K562 (cell line): ENCODE measurements around the gene FRMD4A. TPM values are rescaled to one million over a fixed set of nuclear protein-coding genes. Genes with fewer than 3 reads are reported as not detected.

ENCODE experiments used
- ATAC-seq: fragments of 200-7000 bp; cut with Tn5 transposase; 3 replicates; pipeline ENCODE4 v1.9.1; 2020; ENCODE audit warnings: moderate library complexity
- BruUV-seq: library from RNA; stranded (reverse); fragments of 400-500 nt; replicated peaks from 2 replicates; lab custom pipeline; 2021; lab: Mats Ljungman, UMichigan
- CTCF ChIA-PET: fragments of 300-600 bp; formaldehyde crosslinking; extraction: SDS; loops from one replicate; lab custom pipeline; 2021; ENCODE audit warnings: low intra/inter-chr PET ratio; lab: Yijun Ruan, JAX
- POLR2A ChIA-PET: fragments of 300-600, 350-650 bp; sonication (Branson Sonifier 250); formaldehyde crosslinking; extraction: SDS; loops from one replicate; lab custom pipeline; 2021; ENCODE audit warnings: antibody characterized with exemption, inconsistent platforms; lab: Yijun Ruan, JAX
- DNase-seq, 4 experiments: peaks; one replicate each; pipeline versions ENCODE4 v3.0.0 to v3.0.0-alpha.2; 2011 to 2018; ENCODE audit warnings: low spot score in 3 of 4, mixed read lengths in 3 of 4; ENCODE audit errors: extremely low read depth in 1 of 4
- FAIRE-seq: peaks from 2 replicates; lab custom pipeline; 2011; peaks lifted over from hg19 to GRCh38; lab: Jason Lieb, UNC
- H2AFZ ChIP-seq: 2 replicates; pipeline ENCODE4 v1.6.0; 2011; ENCODE audit warnings: low read depth, low read length, control low read depth, inconsistent platforms
- H3K27ac ChIP-seq: fragments of 200-600 bp; 3 replicates; pipeline ENCODE4 v1.8.0; 2011; ENCODE audit warnings: low read depth, mild to moderate bottlenecking, control low read depth, inconsistent platforms, low read length, moderate library complexity, mixed read lengths; ENCODE audit errors: extremely low read depth
- H3K27me3 ChIP-seq, 2 experiments: fragments of 300-600 bp in 1 of 2; 2 replicates in 1 of 2; 3 replicates in 1 of 2; pipeline versions ENCODE4 v1.6.0 to v1.8.0; 2011; ENCODE audit warnings: inconsistent platforms in 2 of 2, low read length in 2 of 2, mild to moderate bottlenecking in 1 of 2, mixed read lengths in 1 of 2, moderate library complexity in 1 of 2; ENCODE audit not compliant: control insufficient read depth in 2 of 2, insufficient read depth in 2 of 2
- H3K36me3 ChIP-seq: fragments of 300-600 bp; 3 replicates; pipeline ENCODE4 v1.8.0; 2011; ENCODE audit warnings: mild to moderate bottlenecking, low read length, inconsistent platforms; ENCODE audit not compliant: control insufficient read depth, insufficient read depth
- H3K4me1 ChIP-seq, 2 experiments: fragments of 200-600 bp in 1 of 2; replicated peaks in 1 of 2; 2 replicates in 1 of 2; 3 replicates in 1 of 2; pipeline versions ENCODE4 v1.5.1 to v1.8.0; 2011; ENCODE audit warnings: inconsistent platforms in 2 of 2, low read length in 2 of 2, mild to moderate bottlenecking in 1 of 2, mixed read lengths in 1 of 2, moderate library complexity in 1 of 2; ENCODE audit not compliant: control insufficient read depth in 2 of 2, insufficient read depth in 2 of 2
- H3K4me2 ChIP-seq: 2 replicates; pipeline ENCODE4 v1.6.1; 2011; ENCODE audit warnings: low read length, control low read depth, inconsistent platforms, mixed read lengths; ENCODE audit not compliant: insufficient read depth
- H3K4me3 ChIP-seq: fragments of 200-600 bp; sonication (generic), shearing (Covaris generic); 2 replicates; pipeline ENCODE4 v1.5.1; 2016; ENCODE audit warnings: control low read depth, inconsistent platforms
- H3K79me2 ChIP-seq: fragments of 200-600 bp; 3 replicates; pipeline ENCODE4 v1.8.0; 2011; ENCODE audit warnings: low read length, inconsistent platforms; ENCODE audit not compliant: control insufficient read depth, insufficient read depth
- H3K9ac ChIP-seq, 2 experiments: 2 replicates each; pipeline versions ENCODE4 v1.6.0 to v1.6.1; 2011; ENCODE audit warnings: low read depth in 2 of 2, low read length in 2 of 2, control low read depth in 1 of 2, inconsistent platforms in 1 of 2, mild to moderate bottlenecking in 1 of 2, mixed read lengths in 1 of 2; ENCODE audit not compliant: insufficient read depth in 1 of 2
- H3K9me1 ChIP-seq: one replicate; pipeline ENCODE4 v1.6.0; 2011; ENCODE audit warnings: inconsistent platforms, mild to moderate bottlenecking, low read length, moderate library complexity; ENCODE audit not compliant: control insufficient read depth, insufficient read depth
- H3K9me3 ChIP-seq: replicated peaks from 2 replicates; pipeline ENCODE4 v1.5.1; 2011; ENCODE audit warnings: low read depth, low read length, inconsistent platforms; ENCODE audit not compliant: control insufficient read depth, insufficient read depth
- H4K20me1 ChIP-seq: replicated peaks from 2 replicates; pipeline ENCODE4 v1.6.1; 2011; ENCODE audit warnings: low read length, inconsistent platforms, mixed read lengths; ENCODE audit not compliant: control insufficient read depth, insufficient read depth
- EP300 ChIP-seq: IDR thresholded peaks from 2 replicates; pipeline ENCODE4 v1.6.1; 2012; ENCODE audit warnings: low read length, improper control_type of control experiment
- EWSR1 ChIP-seq: fragments of 450-650 bp; IDR thresholded peaks from 2 replicates; pipeline ENCODE4 v1.6.1; 2018; ENCODE audit warnings: borderline replicate concordance, mild to moderate bottlenecking, low read depth, moderate library complexity; ENCODE audit not compliant: partially characterized antibody
- FIP1L1 ChIP-seq: fragments of 200-400 bp; formaldehyde crosslinking; IDR thresholded peaks from 2 replicates; pipeline ENCODE4 v1.6.1; 2018; ENCODE audit warnings: mild to moderate bottlenecking, low read depth, low read length; ENCODE audit not compliant: poor library complexity, severe bottlenecking
- MXI1 ChIP-seq: IDR thresholded peaks from 2 replicates; pipeline ENCODE4 v1.6.1; 2011; ENCODE audit warnings: low read depth, mild to moderate bottlenecking, improper control_type of control experiment, low read length
- RNF2 ChIP-seq: sonication (generic); IDR thresholded peaks from 2 replicates; pipeline ENCODE4 v1.6.1; 2016
- SMARCC2 ChIP-seq: fragments of 450-650 bp; IDR thresholded peaks from 2 replicates; pipeline ENCODE4 v1.6.1; 2017; ENCODE audit warnings: antibody characterized with exemption, moderate library complexity, mild to moderate bottlenecking, low read depth
- SRSF7 ChIP-seq: fragments of 200-400 bp; formaldehyde crosslinking; optimal IDR thresholded peaks from 2 replicates; pipeline ENCODE3; 2017; ENCODE audit warnings: mild to moderate bottlenecking, low read depth, low read length
- ZNF263 ChIP-seq: sonication (generic); formaldehyde crosslinking; IDR thresholded peaks from 2 replicates; pipeline ENCODE4 v1.8.0; 2022; ENCODE audit warnings: mild to moderate bottlenecking, missing genetic modification reagents, borderline replicate concordance
- in situ Hi-C: fragments of 300-500 bp; cut with MboI; formaldehyde crosslinking; loops from 4 replicates; pipeline ENCODE4 v1.15.0; 2018; ENCODE audit warnings: inconsistent platforms, mixed read lengths
- intact Hi-C: fragments of 100-400 bp; cut with micrococcal nuclease; formaldehyde crosslinking; loops from 2 replicates; pipeline ENCODE4 v1.14.2; 2022
- polyA plus RNA-seq, 8 experiments: library from polyadenylated mRNA; depleted of rRNA in 4 of 8; stranded (reverse) in 5 of 8; unstranded in 3 of 8; fragments of >200 nt; fragmentation: Nextera tagmentation in 2 of 8; fragmentation: Illumina TruSeq in 1 of 8; extraction: Ambion mirVana in 2 of 8; extraction: Trizol in 1 of 8; gene quantifications; 2 replicates each; pipeline versions ENCODE4 v1.2.1 to v1.2.3, GENCODE V29; 2011 to 2014; ENCODE audit warnings: inconsistent platforms in 1 of 8, missing spikeins in 1 of 8
- total RNA-seq, 7 experiments: library from RNA; depleted of rRNA in 6 of 7; stranded (reverse); fragments of >200 nt in 6 of 7; fragmentation: Illumina TruSeq in 2 of 7; extraction: Trizol in 2 of 7; gene quantifications; 2 replicates each; pipeline versions ENCODE4 v1.2.1 to v1.2.3, GENCODE V29; 2011 to 2021; ENCODE audit warnings: low replicate concordance in 1 of 7
- TF ChIP-seq, protein P1 (sequence below): fragments of 150-350 bp; IDR thresholded peaks from 2 replicates; pipeline ENCODE4 v1.6.1; 2014; ENCODE audit warnings: low read depth, mild to moderate bottlenecking, low read length, borderline replicate concordance

The FRMD4A gene
- total and polyA plus RNA-seq, 9 of the 15 experiments (the other 6 are each of a cell fraction or from before 2014, with no cell fraction given), result 0.80 to 5.2 (median 3.0) TPM

DNA sequence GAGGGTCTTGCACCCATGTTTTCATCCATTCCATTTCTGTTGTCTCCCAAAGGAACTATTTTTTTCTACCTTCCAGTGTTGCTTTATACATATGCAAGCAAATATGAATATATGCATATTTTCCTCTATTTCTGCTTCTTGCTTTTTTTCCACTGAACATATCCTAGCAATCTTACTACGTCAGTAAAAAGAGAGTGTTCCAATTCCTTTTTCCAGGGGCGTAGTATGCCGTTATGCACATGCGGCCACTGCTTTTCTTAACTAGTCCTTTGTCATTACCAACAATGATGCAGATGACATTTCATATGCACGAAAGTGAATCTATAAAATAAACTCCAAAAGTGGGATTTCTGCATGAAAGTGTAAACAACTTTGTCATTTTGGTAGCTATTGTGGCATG, 40.2 kb upstream of the FRMD4A start (continued):
- TF ChIP-seq, protein P1, sequence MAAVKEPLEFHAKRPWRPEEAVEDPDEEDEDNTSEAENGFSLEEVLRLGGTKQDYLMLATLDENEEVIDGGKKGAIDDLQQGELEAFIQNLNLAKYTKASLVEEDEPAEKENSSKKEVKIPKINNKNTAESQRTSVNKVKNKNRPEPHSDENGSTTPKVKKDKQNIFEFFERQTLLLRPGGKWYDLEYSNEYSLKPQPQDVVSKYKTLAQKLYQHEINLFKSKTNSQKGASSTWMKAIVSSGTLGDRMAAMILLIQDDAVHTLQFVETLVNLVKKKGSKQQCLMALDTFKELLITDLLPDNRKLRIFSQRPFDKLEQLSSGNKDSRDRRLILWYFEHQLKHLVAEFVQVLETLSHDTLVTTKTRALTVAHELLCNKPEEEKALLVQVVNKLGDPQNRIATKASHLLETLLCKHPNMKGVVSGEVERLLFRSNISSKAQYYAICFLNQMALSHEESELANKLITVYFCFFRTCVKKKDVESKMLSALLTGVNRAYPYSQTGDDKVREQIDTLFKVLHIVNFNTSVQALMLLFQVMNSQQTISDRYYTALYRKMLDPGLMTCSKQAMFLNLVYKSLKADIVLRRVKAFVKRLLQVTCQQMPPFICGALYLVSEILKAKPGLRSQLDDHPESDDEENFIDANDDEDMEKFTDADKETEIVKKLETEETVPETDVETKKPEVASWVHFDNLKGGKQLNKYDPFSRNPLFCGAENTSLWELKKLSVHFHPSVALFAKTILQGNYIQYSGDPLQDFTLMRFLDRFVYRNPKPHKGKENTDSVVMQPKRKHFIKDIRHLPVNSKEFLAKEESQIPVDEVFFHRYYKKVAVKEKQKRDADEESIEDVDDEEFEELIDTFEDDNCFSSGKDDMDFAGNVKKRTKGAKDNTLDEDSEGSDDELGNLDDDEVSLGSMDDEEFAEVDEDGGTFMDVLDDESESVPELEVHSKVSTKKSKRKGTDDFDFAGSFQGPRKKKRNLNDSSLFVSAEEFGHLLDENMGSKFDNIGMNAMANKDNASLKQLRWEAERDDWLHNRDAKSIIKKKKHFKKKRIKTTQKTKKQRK, result no peak
- TF ChIP-seq SRSF7, result no peak
- TF ChIP-seq ZNF263 (CRISPR knock-in tag), result no peak
- TF ChIP-seq FIP1L1, result no peak

DNA sequence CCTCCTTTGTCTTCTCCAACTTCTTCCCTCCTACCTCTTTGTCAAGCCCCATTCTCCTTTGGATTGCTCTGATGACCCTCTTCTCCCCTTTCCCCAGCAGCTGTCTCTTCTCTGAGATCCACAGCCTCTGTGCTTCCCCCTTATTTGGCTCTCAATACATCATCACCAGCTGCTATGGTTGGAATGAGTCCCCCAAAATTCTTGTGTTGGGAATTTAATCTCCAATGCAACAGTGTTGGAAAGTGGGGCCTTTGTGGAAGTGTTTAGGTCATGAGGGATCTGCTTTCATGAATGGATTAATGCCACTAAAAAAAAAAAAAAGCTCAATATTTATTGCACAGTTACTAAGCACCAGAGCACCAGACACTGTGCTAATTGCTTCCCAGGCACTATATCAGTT, 39.2 kb upstream of the FRMD4A start:
- FAIRE-seq, result no peak
- CTCF ChIA-PET, result no interaction called here

More for the DNA sequence above, 39.2 kb upstream of the FRMD4A start:
- Histone ChIP-seq H2AFZ (no peak overlapping the region), H3K4me1 (no peaks in the 10 kb centered on the region), H3K36me3 (no peaks in the 10 kb centered on the region), H3K4me3 (no peak overlapping the region), H3K9me1 (no peaks in the 10 kb centered on the region), H3K9me3 (no peaks in the 10 kb centered on the region), H3K27ac (no peak overlapping the region), H3K9ac (no peak overlapping the region), H3K4me2 (no peak overlapping the region), H3K79me2 (no peaks in the 10 kb centered on the region), H3K27me3 (peaks cover 0 to 7% of the 10 kb centered on the region in 2 experiments; a peak in 1 of 5 replicates), H4K20me1 (no peaks in the 10 kb centered on the region; the same call in 1 of the 2 replicates)
- BruUV-seq, result no TSS peak
- no peak for DNase-seq
- in situ Hi-C loops (no loop called here), intact Hi-C loops (no loop called here)
- TF ChIP-seq SMARCC2, result no peak
- no peak for TF ChIP-seq EP300
- TF ChIP-seq RNF2, result no peak
- TF ChIP-seq, protein P1, result no peak
- no peak for TF ChIP-seq EWSR1
- no peak for TF ChIP-seq MXI1
- ATAC-seq, result no peak
- POLR2A ChIA-PET, result no interaction called here
